LNCaP clone FGC (cell line): ENCODE measurements around the gene CLEC5A.

ENCODE experiments used
- DNase-seq: peaks from one replicate; pipeline ENCODE4 v3.0.0-alpha.2; 2011; ENCODE audit warnings: low read depth
- H3K4me3 ChIP-seq: 2 replicates; pipeline ENCODE4 v1.5.1; 2011; ENCODE audit warnings: mild to moderate bottlenecking, low read depth, low read length, control low read depth
- TF ChIP-seq, protein P1 (sequence below): IDR thresholded peaks from 2 replicates; pipeline ENCODE4 v1.5.1; 2012; ENCODE audit warnings: mild to moderate bottlenecking; ENCODE audit not compliant: control insufficient read depth, insufficient read depth; ENCODE audit errors: extremely low read depth

Gene CLEC5A

DNA sequence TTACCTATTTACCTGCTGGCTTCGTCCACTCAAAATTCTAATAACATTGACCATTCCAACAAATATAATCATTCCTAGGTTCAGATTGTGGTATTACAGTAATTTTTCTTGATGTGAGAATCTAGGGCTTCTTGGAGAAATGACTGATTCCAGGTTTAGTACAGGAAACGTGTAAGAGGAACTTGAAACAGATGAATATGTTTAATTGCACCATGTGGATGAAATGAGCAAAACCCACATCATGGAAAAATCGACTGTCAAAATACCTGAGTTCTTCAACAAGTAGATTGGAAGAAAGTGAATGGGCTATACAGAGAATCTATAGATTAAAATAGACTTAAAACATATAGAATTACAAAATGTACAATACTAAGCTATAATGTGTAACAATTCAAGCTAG is 55.4 kb downstream of the CLEC5A start:
- TF ChIP-seq, protein P1, sequence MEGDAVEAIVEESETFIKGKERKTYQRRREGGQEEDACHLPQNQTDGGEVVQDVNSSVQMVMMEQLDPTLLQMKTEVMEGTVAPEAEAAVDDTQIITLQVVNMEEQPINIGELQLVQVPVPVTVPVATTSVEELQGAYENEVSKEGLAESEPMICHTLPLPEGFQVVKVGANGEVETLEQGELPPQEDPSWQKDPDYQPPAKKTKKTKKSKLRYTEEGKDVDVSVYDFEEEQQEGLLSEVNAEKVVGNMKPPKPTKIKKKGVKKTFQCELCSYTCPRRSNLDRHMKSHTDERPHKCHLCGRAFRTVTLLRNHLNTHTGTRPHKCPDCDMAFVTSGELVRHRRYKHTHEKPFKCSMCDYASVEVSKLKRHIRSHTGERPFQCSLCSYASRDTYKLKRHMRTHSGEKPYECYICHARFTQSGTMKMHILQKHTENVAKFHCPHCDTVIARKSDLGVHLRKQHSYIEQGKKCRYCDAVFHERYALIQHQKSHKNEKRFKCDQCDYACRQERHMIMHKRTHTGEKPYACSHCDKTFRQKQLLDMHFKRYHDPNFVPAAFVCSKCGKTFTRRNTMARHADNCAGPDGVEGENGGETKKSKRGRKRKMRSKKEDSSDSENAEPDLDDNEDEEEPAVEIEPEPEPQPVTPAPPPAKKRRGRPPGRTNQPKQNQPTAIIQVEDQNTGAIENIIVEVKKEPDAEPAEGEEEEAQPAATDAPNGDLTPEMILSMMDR = no peak
- DNase-seq = no peak
- H3K4me3 ChIP-seq = no peak overlapping the region

DNA sequence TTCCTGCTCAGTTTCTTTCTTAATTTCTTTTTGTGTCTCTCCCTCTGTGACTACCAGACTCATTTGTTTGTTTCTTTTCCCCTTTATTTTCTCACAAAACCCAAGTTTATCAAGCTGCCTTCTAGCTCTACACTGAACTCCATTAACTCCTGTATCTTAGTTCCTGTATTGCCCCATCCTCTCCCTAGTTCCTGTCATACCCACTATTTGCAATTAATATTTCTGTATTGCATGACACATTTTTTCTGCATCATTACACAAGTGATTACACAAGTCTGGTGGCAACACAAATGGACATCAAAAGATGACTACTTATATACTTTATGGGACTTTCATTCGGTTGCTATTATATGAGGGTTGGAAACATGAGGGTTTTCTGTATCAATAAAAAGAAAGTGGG is 57.5 kb downstream of the CLEC5A start:
- DNase-seq = no peak
- TF ChIP-seq, protein P1 = no peak

GRCh38 chr7:141884539-141885225 is 62.1 kb downstream of the CLEC5A start:
- no peak for DNase-seq
- no peak overlapping the region for H3K4me3 ChIP-seq
- TF ChIP-seq, protein P1 = no peak

More for the DNA sequence above, 57.5 kb downstream of the CLEC5A start:
- no peak overlapping the region for H3K4me3 ChIP-seq

GRCh38 chr7:141880960-141881359 is 65.8 kb downstream of the CLEC5A start:
- TF ChIP-seq, protein P1 = no peak
- no peak overlapping the region for H3K4me3 ChIP-seq
- DNase-seq = no peak

DNA sequence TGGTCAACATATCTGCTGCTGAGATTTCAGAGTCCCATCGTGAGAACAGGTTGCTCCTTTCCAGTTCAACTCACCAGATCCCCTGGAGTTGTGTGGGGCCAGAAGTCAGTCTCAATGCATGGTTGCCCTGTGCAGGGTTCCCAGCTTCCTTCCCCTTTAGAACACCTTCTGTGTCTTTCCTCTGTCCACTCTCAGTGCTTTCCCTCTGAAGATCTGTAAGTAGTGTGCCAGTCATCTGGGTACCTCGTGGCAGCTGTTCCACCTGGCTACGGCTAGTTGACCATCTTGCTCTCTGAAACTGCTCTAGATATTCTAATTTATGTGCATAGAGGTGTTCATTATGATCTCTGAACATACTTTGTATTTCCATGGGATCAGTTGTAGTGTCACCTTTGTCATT is 69.4 kb downstream of the CLEC5A start:
- DNase-seq = no peak
- TF ChIP-seq, protein P1 = no peak
- H3K4me3 ChIP-seq = no peak overlapping the region
